Muscle layer of colon (tissue), 2 donors: ENCODE results near the gene SLAMF6.
"Not testable (repeated sequence)": the region's sequence is repeated elsewhere in the genome, so short reads cannot be mapped to it uniquely, and the experiment has no call there.

Experiments
- H3K27ac ChIP-seq: one replicate; pipeline ENCODE4 v1.7.0; 2013; ENCODE audit warnings: low read depth, mild to moderate bottlenecking, low read length, moderate library complexity
- H3K27me3 ChIP-seq, 2 donors: one replicate each; pipeline ENCODE4 v1.7.0; 2013; ENCODE audit warnings: low read length in 2 of 2, mild to moderate bottlenecking in 2 of 2; ENCODE audit not compliant: insufficient read depth in 2 of 2, control insufficient read depth in 1 of 2
- H3K36me3 ChIP-seq: one replicate; pipeline ENCODE4 v1.7.0; 2013; ENCODE audit warnings: mild to moderate bottlenecking, low read length; ENCODE audit not compliant: insufficient read depth
- H3K4me1 ChIP-seq: one replicate; pipeline ENCODE4 v1.7.0; 2013; ENCODE audit warnings: mild to moderate bottlenecking, low read length; ENCODE audit not compliant: insufficient read depth
- H3K4me3 ChIP-seq, 2 donors: one replicate each; pipeline ENCODE4 v1.7.0; 2013; ENCODE audit warnings: low read length in 2 of 2, low read depth in 1 of 2, mild to moderate bottlenecking in 1 of 2, moderate library complexity in 1 of 2
- H3K9ac ChIP-seq: one replicate; pipeline ENCODE4 v1.7.0; 2013; ENCODE audit warnings: low read length
- H3K9me3 ChIP-seq: one replicate; pipeline ENCODE4 v1.7.0; 2013; ENCODE audit warnings: mild to moderate bottlenecking, low read length
- donor health status: abdominal sarcoma.
- donor health status: Adenocarcinoma of cecum.

Gene SLAMF6

DNA sequence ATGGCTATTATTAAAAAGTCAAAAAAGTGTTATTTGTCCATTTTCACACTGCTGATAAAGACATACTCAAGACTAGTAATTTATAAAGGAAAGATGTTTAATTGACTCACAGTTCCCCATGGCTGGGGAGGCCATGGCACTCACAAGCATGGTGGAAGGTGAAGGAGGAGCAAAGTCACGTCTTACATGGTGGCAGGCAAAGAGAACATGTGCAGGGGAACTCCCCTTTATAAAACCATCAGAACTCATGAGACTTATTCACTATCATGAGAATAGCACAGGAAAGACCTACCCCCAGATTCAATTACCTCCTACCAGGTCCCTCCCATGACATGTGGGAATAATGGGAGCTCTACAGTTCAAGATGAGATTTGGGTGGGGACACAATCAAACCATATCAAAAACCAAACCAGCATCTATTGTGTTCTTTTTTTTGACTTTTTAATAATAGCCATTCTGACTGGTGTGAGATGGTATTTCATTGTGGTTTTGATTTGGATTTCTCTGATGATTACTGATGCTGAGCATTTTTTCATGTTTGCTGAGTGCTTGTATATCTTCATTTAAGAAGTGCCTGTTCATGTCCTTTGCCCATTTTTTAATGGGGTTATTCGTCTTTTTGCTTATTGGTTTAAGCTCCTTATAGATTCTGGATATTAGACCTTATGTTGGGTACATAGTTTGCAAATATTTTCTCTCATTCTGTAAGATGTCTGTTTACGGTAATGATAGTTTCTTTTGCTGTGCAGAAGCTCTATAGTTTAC lies 24.6 kb downstream of the SLAMF6 start:
- not testable (repeated sequence) for H3K27ac ChIP-seq, H3K36me3 ChIP-seq, H3K9ac ChIP-seq, H3K27me3 ChIP-seq, H3K4me3 ChIP-seq, H3K4me1 ChIP-seq, H3K9me3 ChIP-seq

DNA sequence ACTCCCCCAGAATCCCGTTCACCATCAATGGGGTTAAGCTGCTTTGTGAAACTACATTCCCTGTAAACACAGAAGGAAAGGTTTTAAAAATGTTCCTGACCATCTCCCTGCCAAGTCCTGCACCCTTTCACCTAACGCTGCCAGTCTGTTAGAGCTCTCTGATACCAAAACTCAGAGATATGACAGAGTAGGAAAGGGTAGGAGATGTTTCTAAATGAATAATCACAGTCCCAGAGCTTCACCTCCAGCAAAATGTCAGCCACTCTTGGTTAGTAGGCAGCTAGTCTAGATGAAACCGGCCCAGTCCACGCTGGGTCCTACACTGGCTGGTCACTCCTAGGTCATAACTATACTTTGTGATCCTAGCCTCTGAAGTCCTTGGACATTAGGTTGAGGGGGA lies 26.7 kb downstream of the SLAMF6 start:
- Histone ChIP-seq H3K4me1 (no peaks in the 10 kb centered on the region), H3K36me3 (no peaks in the 10 kb centered on the region), H3K27ac (no peak overlapping the region), H3K27me3 (no peaks in the 10 kb centered on the region), H3K4me3 (no peak overlapping the region), H3K9ac (no peak overlapping the region), H3K9me3 (no peaks in the 10 kb centered on the region)

DNA sequence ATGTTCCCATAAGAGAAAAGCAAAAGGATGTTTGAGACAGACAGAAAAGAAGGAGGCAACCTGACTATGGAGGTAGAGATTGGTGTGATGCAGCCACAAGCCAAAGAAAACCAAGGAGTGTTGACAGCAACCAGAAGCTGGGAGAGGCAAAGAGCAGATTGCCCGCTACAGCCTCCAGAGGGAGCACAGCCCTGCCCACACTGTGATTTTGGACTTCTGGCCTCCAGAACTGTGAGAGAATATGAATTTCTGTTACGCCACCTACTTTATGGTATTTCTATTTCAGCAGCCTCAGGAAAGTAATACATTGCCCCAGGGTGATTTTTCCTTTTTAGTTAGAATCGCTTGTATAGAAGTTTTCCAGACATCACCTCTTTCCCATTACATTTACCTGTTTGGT lies 28.4 kb downstream of the SLAMF6 start:
- no peaks in the 10 kb centered on the region for H3K9me3 ChIP-seq
- no peaks in the 10 kb centered on the region for H3K4me1 ChIP-seq
- H3K27me3 ChIP-seq, result no peaks in the 10 kb centered on the region
- H3K4me3 ChIP-seq, result no peak overlapping the region
- no peak overlapping the region for H3K27ac ChIP-seq
- H3K9ac ChIP-seq, result no peak overlapping the region
- H3K36me3 ChIP-seq, result no peaks in the 10 kb centered on the region

DNA sequence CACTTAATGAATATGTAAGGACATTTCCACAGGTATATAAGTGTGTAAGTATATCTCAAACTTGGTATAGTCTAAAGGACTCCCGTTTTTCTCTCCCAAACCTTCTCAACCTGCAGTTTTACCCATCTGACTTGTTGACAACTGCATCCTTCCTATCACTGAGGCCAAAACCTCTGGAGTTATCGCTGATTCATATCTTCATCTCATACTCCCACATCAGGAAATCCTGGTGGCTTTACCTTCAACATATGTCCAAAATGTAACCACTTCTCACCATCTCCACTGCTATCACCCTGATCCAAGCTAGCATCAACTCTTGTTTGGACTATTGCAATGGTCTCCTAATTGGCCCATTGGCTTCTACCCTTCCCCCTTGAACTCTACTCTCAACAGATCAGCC lies 30.4 kb downstream of the SLAMF6 start:
- Histone ChIP-seq H3K27ac (no peak overlapping the region), H3K4me1 (no peaks in the 10 kb centered on the region), H3K4me3 (no peak overlapping the region)

DNA sequence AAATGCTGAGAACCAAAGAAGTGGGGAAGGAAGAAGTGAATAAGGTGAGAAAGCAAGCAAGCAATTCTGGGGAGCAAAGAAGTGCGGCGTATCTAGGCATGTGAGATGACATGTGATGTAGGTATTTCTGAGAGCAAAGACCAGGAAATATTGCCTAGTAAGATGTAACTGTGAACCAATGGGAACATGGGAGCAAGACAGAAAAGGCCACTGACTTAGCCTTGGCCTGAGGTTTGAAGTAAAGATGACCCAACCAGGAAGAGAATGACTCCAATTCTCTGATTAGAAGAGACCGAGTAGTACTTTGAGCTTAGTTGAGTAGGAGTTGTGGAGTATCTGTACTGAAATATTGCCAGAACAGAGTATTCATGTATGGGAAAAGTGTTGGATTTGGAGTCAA lies 31.1 kb downstream of the SLAMF6 start:
- no peaks in the 10 kb centered on the region for H3K36me3 ChIP-seq
- no peak overlapping the region for H3K27ac ChIP-seq
- no peaks in the 10 kb centered on the region for H3K27me3 ChIP-seq
- H3K9ac ChIP-seq, result no peak overlapping the region
- H3K4me3 ChIP-seq, result no peak overlapping the region
- H3K4me1 ChIP-seq, result no peaks in the 10 kb centered on the region
- H3K9me3 ChIP-seq, result no peaks in the 10 kb centered on the region

More for the DNA sequence above, 30.4 kb downstream of the SLAMF6 start:
- H3K36me3 ChIP-seq, result no peaks in the 10 kb centered on the region
- no peak overlapping the region for H3K9ac ChIP-seq
- no peaks in the 10 kb centered on the region for H3K27me3 ChIP-seq
- H3K9me3 ChIP-seq, result no peaks in the 10 kb centered on the region

DNA sequence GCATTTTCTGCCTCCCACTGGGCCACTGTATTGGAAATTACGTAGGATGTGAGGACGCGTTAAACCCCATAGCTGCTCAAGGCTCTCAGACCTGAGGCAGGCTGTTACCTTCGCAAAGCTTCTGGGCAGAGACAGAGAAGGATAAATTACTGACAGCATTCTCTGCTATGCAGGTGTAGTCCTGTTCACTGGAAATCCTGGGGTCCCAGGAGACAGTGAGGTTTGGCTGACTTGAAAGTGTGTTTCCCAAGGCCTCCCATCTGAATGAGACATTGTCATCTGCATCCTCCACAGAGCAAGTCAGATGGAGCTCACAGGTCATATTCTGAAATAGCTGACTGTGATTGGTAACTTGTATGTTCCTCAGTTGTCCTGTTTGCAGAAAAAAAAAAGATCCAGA lies 32.0 kb downstream of the SLAMF6 start:
- Histone ChIP-seq H3K27ac (no peak overlapping the region), H3K4me3 (no peak overlapping the region), H3K27me3 (no peaks in the 10 kb centered on the region), H3K9me3 (no peaks in the 10 kb centered on the region), H3K4me1 (no peaks in the 10 kb centered on the region), H3K9ac (no peak overlapping the region), H3K36me3 (no peaks in the 10 kb centered on the region)

DNA sequence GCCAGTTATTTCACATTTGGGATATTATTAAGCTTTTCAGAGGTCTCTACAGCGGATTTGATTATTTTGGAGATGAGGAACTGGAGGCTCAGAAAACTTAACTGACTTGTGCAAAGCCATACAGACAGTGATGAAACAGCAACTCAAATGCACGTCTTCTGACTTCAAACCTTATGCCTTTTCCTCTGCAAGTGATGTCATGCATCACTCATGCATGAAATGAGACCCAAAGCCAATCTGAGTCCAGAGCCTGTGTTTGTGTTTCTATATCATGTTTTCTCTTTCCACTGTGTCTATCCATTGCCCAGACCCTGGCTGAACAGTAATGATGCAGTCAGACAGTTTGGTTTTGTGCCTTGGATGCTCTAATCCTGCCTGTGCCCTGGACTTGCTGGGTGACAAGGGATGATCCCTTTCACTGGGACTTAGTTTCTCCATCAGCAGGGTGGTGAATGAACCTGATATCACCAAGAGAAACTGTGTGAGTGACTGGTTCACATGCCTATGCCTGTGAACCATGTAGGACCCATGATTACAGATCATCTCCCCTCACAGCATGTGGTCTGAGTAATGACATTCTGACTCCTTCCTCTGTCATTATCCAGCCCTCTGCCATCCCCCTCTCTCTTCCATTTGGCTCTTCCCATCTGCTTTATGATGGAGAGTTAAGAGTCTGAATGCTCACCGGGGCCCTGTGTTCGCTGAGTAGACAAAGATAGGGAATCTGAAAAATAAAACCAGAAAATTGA lies 33.4 kb downstream of the SLAMF6 start:
- Histone ChIP-seq H3K27ac (no peak overlapping the region), H3K4me1 (no peaks in the 10 kb centered on the region), H3K27me3 (no peaks in the 10 kb centered on the region), H3K4me3 (no peak overlapping the region), H3K9ac (no peak overlapping the region), H3K36me3 (no peaks in the 10 kb centered on the region), H3K9me3 (no peaks in the 10 kb centered on the region)

DNA sequence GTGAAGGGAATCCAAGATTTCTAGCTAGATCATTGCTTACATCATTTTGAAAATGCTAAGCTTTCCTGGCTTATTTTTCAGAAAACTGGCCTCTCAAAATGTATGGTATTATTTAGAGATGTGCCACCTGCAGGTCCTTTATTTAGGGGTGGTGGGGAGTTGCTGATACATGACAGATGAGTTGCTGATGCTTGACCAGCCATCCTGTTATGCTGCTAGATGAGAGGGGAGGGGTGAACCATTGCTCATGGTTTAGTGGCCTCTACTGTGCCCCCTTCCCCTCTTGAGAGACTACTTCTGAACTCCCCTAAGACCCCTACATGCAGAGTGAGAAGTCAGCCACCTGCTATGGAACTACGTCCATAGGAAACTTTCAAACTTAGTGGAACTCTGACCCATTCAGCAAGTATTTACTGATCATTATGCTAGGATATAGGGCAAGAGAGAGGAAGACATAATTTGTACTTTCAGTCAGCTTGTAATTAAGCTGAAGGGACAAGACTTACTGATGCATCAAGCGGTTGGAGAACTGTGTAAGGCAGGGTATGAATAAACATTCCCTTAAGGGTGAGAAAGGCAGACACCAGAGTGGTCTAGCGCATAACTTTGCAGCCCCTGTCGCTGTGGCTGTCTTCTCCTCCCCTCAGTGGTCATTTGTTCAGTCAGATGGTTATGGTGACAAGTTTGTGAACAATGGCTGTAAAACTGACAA lies 34.6 kb downstream of the SLAMF6 start:
- no peak overlapping the region for H3K4me3 ChIP-seq
- H3K4me1 ChIP-seq, result no peaks in the 10 kb centered on the region
- H3K27ac ChIP-seq, result no peak overlapping the region
- H3K36me3 ChIP-seq, result no peaks in the 10 kb centered on the region
- H3K9me3 ChIP-seq, result no peaks in the 10 kb centered on the region
- H3K27me3 ChIP-seq, result no peaks in the 10 kb centered on the region
- H3K9ac ChIP-seq, result no peak overlapping the region

DNA sequence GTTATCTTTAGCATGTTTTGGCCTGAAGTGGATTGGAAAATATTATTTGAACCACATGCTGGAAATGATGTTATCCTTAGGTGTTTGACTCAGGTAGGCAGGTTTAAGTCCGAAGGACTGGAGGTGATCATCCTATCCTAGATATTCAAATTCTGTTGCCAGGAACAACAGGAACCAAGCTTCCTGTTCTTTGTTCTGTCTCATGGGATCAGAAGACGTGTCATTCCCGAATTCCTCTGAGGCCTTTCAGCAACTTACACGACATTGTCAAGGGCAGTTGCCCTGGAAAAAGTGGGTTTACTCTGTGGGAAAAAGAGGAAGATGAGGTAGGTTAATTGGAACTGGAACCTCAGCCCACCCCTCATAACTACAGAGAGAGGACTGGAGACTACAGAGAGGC lies 36.6 kb downstream of the SLAMF6 start:
- H3K27me3 ChIP-seq, result no peaks in the 10 kb centered on the region
- H3K36me3 ChIP-seq, result no peaks in the 10 kb centered on the region
- H3K4me1 ChIP-seq, result no peaks in the 10 kb centered on the region
- no peaks in the 10 kb centered on the region for H3K9me3 ChIP-seq
- no peak overlapping the region for H3K9ac ChIP-seq
- no peak overlapping the region for H3K4me3 ChIP-seq
- H3K27ac ChIP-seq, result no peak overlapping the region

DNA sequence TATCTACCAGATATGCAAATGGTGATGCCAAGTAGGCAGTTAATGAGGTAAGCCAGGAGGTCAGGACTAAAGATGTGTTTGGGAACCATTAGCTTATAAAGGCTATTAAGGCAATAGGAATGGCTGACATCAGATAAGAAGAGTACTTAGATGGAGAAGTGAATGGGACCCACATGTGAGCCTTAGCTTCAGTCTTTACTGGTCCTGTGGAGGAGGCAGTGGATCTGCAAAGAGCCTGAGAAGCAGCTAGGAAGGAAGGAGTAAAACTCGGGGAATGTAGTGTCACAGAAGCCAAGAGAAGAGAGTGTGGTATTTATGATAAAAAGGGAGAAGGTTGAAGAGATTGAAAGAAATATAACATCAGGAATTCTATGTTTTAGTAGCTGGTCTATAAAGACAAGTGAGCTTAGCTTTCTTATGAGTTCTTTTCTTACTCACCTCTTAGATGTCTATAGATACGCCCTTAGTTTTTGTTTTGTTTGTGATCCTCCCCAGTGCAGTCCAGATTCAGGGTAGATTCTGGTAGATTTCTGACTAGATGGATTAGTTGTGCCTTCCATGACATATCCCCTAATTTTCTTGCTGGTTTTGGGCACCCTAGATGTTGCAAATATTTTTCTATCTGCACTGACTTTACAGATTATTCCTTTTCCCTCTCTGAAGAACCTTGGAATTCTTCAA lies 39.4 kb downstream of the SLAMF6 start:
- Histone ChIP-seq H3K27me3 (no peaks in the 10 kb centered on the region), H3K27ac (no peak overlapping the region), H3K9me3 (no peaks in the 10 kb centered on the region), H3K9ac (no peak overlapping the region), H3K36me3 (no peaks in the 10 kb centered on the region), H3K4me1 (no peaks in the 10 kb centered on the region), H3K4me3 (no peak overlapping the region)

DNA sequence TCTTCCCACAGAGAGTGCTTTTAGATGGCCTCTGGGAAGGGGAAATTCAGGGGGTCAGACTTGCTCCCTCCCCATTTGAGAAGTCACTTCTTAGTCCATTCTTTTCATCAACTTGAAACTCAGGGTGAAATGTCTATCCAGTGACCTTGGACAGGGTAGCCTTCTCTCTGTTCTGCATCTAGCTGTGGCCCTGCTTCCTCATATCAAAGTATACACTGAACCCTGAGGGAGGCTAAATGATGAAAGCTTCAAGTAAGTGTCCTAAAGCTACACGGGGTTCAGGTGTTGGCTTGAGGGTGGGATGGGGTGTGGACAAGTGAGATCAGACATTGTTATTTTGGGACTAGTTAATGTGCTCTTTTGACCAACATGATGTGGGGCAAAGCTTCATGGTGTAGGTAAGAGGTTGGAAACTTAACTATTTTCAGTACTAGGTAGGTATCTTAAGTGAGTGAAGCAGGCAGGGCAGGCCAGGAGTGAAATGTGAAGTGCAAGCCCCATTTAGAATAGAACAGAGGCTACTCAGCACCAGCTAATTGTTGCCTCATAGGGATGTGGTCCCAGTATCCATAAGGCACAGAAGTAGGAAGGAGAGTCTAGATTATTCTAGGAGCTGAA lies 41.0 kb downstream of the SLAMF6 start:
- Histone ChIP-seq H3K4me1 (no peaks in the 10 kb centered on the region), H3K9ac (no peak overlapping the region), H3K9me3 (no peaks in the 10 kb centered on the region), H3K27ac (no peak overlapping the region), H3K4me3 (no peak overlapping the region), H3K36me3 (no peaks in the 10 kb centered on the region), H3K27me3 (no peaks in the 10 kb centered on the region)
